Choroid plexus epithelial cell (primary cell): ENCODE measurements around the gene LAMA4.

ENCODE experiments used
- DNase-seq: peaks from one replicate; pipeline ENCODE4 v3.0.0-alpha.2; 2010; ENCODE audit warnings: low read depth
- H3K4me3 ChIP-seq: 2 replicates; pipeline ENCODE4 v1.5.1; 2011; ENCODE audit warnings: low read depth, mild to moderate bottlenecking, control low read depth, low read length, moderate library complexity
- CTCF ChIP-seq: conservative IDR thresholded peaks from 2 replicates; pipeline ENCODE4 v1.5.1; 2011; ENCODE audit warnings: low read depth, mild to moderate bottlenecking, control low read depth, inconsistent platforms, low read length, moderate library complexity

Gene LAMA4

GRCh38 chr6:112266331-112266730 is 12.0 kb upstream of the LAMA4 start:
- TF ChIP-seq CTCF = no peak
- no peak overlapping the region for H3K4me3 ChIP-seq
- no peak for DNase-seq

GRCh38 chr6:112259337-112259675 is 4.9 kb upstream of the LAMA4 start:
- no peak for TF ChIP-seq CTCF
- H3K4me3 ChIP-seq = no peak overlapping the region
- no peak for DNase-seq

GRCh38 chr6:112258642-112259336 is 4.4 kb upstream of the LAMA4 start:
- DNase-seq = peak; percentile 65
- no peak overlapping the region for H3K4me3 ChIP-seq
- no peak for TF ChIP-seq CTCF

DNA sequence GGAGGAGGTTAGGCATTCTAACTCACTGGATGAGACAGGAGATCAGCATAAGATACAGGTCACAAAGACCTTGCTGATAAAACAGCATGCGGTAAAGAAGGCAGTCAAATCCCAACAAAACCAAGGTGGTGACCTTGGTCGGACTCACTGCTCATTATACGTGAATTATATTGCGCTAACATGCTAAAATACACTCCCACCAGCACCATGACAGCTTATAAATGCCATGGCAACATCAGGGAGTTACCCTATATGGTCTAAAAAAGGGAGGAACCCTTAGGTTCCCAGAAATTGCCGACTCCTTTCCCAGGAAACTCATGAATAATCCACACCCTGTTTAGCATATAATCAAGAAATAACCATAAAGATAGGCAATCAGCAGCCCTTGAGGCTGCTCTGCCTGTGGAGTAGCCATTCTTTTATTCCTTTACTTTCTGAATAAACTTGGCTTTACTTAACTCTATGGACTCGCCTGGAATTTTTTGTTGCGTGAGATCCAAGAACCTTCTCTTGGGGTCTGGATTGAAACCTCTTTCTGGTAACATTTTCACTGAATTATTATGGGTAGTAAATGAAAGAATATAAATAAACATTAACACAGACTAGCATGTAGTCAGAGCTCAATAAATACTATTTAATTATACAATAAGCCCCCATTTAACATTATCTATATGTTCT is 3.0 kb upstream of the LAMA4 start:
- no peak overlapping the region for H3K4me3 ChIP-seq
- no peak for TF ChIP-seq CTCF
- DNase-seq = no peak

- H3K4me3 ChIP-seq = peak overlapping the region; percentile 81
- TF ChIP-seq CTCF = no peak
- no peak for DNase-seq
Observed at GRCh38 chr6:112254921-112255320, 554 bp upstream of the LAMA4 start.

DNA sequence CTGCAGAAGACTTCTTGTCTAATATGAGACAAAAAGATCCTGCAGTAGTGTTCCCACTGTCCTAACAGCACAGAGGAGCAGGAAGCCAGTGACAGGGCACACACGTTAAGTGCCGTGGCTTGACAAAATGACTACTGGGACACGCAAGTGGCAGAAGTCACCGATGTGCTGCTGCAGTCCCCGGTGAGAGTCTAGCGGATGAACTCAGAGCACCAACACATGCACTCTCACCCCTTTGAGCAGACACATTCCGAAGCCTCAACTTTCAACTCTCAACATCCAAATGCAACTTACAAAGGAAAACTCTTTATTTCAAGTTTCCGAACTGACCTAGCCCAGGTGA is 898 bp downstream of the LAMA4 start:
- DNase-seq = peak; percentile 56
- TF ChIP-seq CTCF = no peak
- peak overlapping the region; percentile 81 for H3K4me3 ChIP-seq
